Measurements from ENCODE around the gene PRR5L.

Gene PRR5L

GRCh38 chr11:36300650-36301049 is 4.6 kb downstream of the PRR5L start:
- Histone ChIP-seq H3K9me3 (ENCODE audit: control insufficient read depth, insufficient read depth, low read length) (no peaks in the 10 kb centered on the region), H3K9me2 (replicated peaks; ENCODE audit: control insufficient read depth, low read length) (no peaks in the 10 kb centered on the region), H3K4me3 (ENCODE audit: low read length) (no peak overlapping the region), H3K27me3 (ENCODE audit: control insufficient read depth, low read length) (no peaks in the 10 kb centered on the region), H3K4me2 (ENCODE audit: low read length) (no peak overlapping the region), H4K20me1 (ENCODE audit: control insufficient read depth, insufficient read depth, low read depth, low read length) (no peaks in the 10 kb centered on the region), H3K36me3 (ENCODE audit: control insufficient read depth, low read length) (no peaks in the 10 kb centered on the region), H3K27ac (ENCODE audit: low read depth, low read length) (no peak overlapping the region), H3F3A (ENCODE audit: control insufficient read depth, insufficient read depth) (no peaks in the 10 kb centered on the region), H3K4me1 (ENCODE audit: control insufficient read depth, low read length) (no peaks in the 10 kb centered on the region), H3K79me2 (ENCODE audit: control insufficient read depth, low read length) (no peaks in the 10 kb centered on the region)
- no peak for TF ChIP-seq EZH2phosphoT487 (IDR thresholded peaks at IDR 0.05; ENCODE audit: borderline replicate concordance, low read length)
- no peak for TF ChIP-seq CTCF (IDR thresholded peaks at IDR 0.05; ENCODE audit: low read depth, low read length, poor library complexity, severe bottlenecking)

GRCh38 chr11:36304351-36304750 is 8.3 kb downstream of the PRR5L start:
- Histone ChIP-seq H4K20me1 (ENCODE audit: control insufficient read depth, insufficient read depth, low read depth, low read length) (no peaks in the 10 kb centered on the region), H3K4me2 (ENCODE audit: low read length) (no peak overlapping the region), H3K4me3 (ENCODE audit: low read length) (no peak overlapping the region), H3F3A (ENCODE audit: control insufficient read depth, insufficient read depth) (no peaks in the 10 kb centered on the region), H3K9me3 (ENCODE audit: control insufficient read depth, insufficient read depth, low read length) (no peaks in the 10 kb centered on the region), H3K4me1 (ENCODE audit: control insufficient read depth, low read length) (no peaks in the 10 kb centered on the region), H3K79me2 (ENCODE audit: control insufficient read depth, low read length) (no peaks in the 10 kb centered on the region), H3K27ac (ENCODE audit: low read depth, low read length) (no peak overlapping the region), H3K36me3 (ENCODE audit: control insufficient read depth, low read length) (no peaks in the 10 kb centered on the region), H3K9me2 (replicated peaks; ENCODE audit: control insufficient read depth, low read length) (no peaks in the 10 kb centered on the region), H3K27me3 (ENCODE audit: control insufficient read depth, low read length) (peaks cover 2% of the 10 kb centered on the region; the same call in 1 of the 2 replicates)
- TF ChIP-seq EZH2phosphoT487 (IDR thresholded peaks at IDR 0.05; ENCODE audit: borderline replicate concordance, low read length) = no peak
- no peak for TF ChIP-seq CTCF (IDR thresholded peaks at IDR 0.05; ENCODE audit: low read depth, low read length, poor library complexity, severe bottlenecking)

- no peaks in the 10 kb centered on the region for H3K9me2 ChIP-seq (replicated peaks; ENCODE audit: control insufficient read depth, low read length)
- H4K20me1 ChIP-seq (ENCODE audit: control insufficient read depth, insufficient read depth, low read depth, low read length) = no peaks in the 10 kb centered on the region
- TF ChIP-seq EZH2phosphoT487 (IDR thresholded peaks at IDR 0.05; ENCODE audit: borderline replicate concordance, low read length) (no peak), CTCF (IDR thresholded peaks at IDR 0.05; ENCODE audit: low read depth, low read length, poor library complexity, severe bottlenecking) (no peak)
- no peak overlapping the region for H3K27ac ChIP-seq (ENCODE audit: low read depth, low read length)
- no peaks in the 10 kb centered on the region for H3F3A ChIP-seq (ENCODE audit: control insufficient read depth, insufficient read depth)
- H3K27me3 ChIP-seq (ENCODE audit: control insufficient read depth, low read length) = peaks cover 2% of the 10 kb centered on the region; the same call in 1 of the 2 replicates
- no peaks in the 10 kb centered on the region for H3K36me3 ChIP-seq (ENCODE audit: control insufficient read depth, low read length)
- H3K4me3 ChIP-seq (ENCODE audit: low read length) = no peak overlapping the region
- H3K9me3 ChIP-seq (ENCODE audit: control insufficient read depth, insufficient read depth, low read length) = no peaks in the 10 kb centered on the region
- no peaks in the 10 kb centered on the region for H3K79me2 ChIP-seq (ENCODE audit: control insufficient read depth, low read length)
- H3K4me1 ChIP-seq (ENCODE audit: control insufficient read depth, low read length) = no peaks in the 10 kb centered on the region
- no peak overlapping the region for H3K4me2 ChIP-seq (ENCODE audit: low read length)
Measured at GRCh38 chr11:36305047-36305446, 9.0 kb downstream of the PRR5L start.
